ENCODE data around the gene MSANTD1.

The MSANTD1 gene

GRCh38 chr4:3234171-3235029, 14.6 kb upstream of the MSANTD1 start:
- no peak for DNase-seq

- no peak for DNase-seq
Measured at GRCh38 chr4:3235030-3235345, 14.0 kb upstream of the MSANTD1 start.

DNA sequence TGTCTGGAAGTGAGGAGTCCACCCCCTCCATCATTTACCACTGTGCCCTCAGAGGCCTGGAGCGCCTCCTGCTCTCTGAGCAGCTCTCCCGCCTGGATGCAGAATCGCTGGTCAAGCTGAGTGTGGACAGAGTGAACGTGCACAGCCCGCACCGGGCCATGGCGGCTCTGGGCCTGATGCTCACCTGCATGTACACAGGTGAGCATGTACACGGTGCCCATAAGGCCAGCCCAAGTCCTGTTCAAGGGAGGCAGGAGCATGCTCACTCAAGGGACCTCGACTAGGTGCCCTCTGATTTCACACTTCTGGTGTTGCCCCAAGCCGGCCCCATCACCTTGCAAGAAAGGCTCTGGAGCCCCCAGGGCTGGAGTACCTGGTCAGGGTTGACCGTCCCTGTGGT, 13.4 kb upstream of the MSANTD1 start:
- DNase-seq = no peak

GRCh38 chr4:3236326-3236878, 12.6 kb upstream of the MSANTD1 start:
- DNase-seq = no peak

DNA sequence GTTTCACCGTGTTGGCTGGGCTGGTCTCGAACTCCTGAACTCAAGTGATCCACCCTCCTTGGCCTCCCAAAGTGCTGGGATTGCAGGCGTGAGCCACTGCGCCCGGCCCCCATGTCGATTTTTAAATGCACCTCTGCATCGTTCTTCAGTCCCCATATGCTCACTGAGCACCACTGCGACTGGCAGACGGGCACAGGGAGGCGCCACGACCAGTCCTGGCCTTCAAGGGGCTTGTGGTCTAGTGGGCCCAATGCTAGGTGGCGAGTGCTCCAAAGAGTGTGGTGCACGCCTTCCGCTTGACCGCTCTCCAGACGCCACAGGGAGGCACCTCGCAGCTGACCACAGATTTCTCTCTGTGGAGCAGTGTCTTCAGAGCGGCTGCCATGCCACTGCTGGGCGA, 11.7 kb upstream of the MSANTD1 start:
- DNase-seq = no peak

DNA sequence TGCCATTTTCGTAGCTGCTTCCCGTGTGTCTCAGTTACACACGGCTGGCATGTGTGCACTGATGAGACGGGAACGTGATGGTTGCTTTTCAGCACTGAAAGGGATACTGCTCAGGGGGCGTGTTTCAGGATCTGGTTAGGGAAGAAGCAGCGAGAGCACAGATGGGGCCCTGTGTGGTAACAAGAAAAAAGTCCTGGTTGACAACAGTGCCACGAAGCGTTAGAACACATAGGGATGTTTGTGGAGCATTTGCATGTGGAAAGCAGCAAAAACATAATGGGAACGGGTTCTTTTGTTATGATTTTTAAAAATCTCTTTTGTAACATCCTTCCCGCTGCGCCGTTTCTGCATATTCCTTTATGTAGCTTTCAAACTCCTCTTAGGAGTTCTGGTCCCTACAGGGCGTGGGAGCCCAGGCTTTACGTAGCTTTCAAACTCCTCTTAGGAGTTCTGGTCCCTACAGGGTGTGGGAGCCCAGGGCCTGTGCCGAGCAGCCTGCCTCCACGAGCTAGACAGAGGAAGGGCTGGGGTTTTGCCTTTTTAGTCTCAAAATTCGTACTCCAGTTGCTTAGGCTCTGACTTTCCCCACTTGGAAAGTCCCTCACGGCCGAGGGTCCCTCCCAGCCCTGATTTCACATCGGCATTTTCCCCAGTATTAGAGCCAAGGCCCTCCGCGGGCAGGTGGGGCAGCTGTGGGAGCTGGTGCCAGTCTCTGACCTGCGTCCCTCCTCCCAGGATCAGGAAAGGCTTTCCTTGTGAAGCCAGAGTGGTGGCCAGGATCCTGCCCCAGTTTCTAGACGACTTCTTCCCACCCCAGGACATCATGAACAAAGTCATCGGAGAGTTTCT, 11.0 kb upstream of the MSANTD1 start:
- no peak for DNase-seq

DNA sequence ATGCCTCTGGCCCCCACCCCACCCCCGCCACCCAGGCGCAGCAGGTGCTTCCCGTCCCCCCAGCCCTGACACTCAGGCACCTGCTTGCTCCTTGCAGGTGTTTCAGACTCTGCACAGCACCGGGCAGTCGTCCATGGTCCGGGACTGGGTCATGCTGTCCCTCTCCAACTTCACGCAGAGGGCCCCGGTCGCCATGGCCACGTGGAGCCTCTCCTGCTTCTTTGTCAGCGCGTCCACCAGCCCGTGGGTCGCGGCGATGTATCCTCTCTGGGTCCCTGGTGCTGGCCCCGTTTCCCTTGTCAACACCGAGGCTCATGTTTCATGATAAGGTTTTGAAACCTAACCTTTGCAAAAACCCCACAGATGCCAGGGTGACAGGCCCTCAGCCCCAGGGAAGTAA, 10.2 kb upstream of the MSANTD1 start:
- no peak for DNase-seq

DNA sequence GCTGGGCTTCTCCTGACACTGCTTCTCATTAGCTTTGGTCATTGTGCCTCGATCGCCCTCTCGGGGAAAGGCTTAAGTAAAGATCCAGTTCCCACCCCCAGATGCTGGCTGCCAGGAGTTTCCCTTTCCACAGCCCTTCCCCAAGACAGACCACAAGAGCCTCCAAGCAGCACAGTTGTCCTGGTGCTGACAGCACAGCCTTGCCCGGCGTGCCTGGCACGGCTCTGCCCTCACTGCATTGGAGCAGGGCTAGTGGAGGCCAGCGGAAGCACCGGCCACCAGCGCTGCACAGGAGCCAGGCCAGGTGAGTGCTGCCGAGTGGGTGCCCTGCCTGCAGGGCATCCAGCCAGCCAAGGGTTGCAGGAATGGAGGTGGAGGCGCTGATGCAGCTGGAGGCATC, 9.7 kb upstream of the MSANTD1 start:
- DNase-seq = no peak

GRCh38 chr4:3239998-3240920, 8.7 kb upstream of the MSANTD1 start:
- DNase-seq = peak; percentile 52 to 84

DNA sequence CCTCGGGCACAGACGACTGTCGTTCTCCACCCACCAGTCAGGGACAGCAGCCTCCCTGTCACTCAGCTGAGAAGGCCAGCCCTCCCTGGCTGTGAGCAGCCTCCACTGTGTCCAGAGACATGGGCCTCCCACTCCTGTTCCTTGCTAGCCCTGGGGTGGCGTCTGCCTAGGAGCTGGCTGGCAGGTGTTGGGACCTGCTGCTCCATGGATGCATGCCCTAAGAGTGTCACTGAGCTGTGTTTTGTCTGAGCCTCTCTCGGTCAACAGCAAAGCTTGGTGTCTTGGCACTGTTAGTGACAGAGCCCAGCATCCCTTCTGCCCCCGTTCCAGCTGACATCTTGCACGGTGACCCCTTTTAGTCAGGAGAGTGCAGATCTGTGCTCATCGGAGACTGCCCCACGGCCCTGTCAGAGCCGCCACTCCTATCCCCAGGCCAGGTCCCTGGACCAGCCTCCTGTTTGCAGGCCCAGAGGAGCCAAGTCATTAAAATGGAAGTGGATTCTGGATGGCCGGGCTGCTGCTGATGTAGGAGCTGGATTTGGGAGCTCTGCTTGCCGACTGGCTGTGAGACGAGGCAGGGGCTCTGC, 7.9 kb upstream of the MSANTD1 start:
- no peak for DNase-seq

DNA sequence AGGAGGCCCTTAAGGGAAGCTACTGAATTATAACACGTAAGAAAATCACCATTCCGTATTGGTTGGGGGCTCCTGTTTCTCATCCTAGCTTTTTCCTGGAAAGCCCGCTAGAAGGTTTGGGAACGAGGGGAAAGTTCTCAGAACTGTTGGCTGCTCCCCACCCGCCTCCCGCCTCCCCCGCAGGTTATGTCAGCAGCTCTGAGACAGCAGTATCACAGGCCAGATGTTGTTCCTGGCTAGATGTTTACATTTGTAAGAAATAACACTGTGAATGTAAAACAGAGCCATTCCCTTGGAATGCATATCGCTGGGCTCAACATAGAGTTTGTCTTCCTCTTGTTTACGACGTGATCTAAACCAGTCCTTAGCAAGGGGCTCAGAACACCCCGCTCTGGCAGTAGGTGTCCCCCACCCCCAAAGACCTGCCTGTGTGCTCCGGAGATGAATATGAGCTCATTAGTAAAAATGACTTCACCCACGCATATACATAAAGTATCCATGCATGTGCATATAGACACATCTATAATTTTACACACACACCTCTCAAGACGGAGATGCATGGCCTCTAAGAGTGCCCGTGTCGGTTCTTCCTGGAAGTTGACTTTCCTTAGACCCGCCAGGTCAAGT, 6.9 kb upstream of the MSANTD1 start:
- DNase-seq = no peak

GRCh38 chr4:3243136-3243780, 5.7 kb upstream of the MSANTD1 start:
- no peak for DNase-seq

DNA sequence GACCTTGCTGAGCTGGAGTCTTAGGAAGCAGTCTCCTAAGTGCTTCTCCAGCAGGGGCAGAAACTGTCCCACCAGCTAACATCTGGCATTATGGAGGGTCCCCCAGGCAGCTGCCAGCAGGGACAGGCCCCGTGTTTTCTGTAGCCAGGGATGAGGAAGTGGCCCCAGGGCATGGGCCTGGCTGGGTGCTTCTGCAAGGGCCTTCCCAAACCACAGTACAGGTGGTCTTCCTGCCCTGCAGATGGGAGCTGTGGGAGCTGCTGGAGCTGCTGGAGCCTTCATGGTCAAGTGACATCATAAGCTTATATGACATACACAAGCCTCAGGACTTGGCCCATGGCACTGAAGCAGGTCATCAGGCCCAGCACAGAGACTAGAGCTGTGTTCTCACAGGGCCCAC, 5.0 kb upstream of the MSANTD1 start:
- DNase-seq = no peak

GRCh38 chr4:3244747-3245146, 4.2 kb upstream of the MSANTD1 start:
- no peak for DNase-seq

- no peak for DNase-seq
Measured at GRCh38 chr4:3245676-3246075, 3.3 kb upstream of the MSANTD1 start.

GRCh38 chr4:3246458-3247398, 2.2 kb upstream of the MSANTD1 start:
- no peak for DNase-seq

GRCh38 chr4:3247399-3248177, 1.4 kb upstream of the MSANTD1 start:
- no peak for DNase-seq

DNA sequence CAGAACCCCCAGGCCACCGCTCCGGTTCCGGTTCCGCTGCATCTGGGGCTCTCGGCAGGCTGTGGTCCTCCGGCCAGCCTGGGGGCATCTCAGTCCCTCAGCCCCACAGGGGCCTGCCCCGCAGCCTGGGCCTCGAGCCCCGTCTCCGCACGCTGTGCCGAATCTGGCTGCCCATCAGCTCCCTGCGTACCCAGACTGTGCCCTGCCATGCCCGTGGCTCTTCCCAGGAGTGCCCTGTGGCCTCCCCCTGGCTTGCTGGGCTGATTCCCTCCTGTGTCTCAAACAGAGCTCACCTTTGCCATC, 830 bp upstream of the MSANTD1 start:
- no peak for DNase-seq

GRCh38 chr4:3249711-3250437, 915 bp downstream of the MSANTD1 start:
- no peak for DNase-seq
